ENCODE measurements around the gene KLF12.

The KLF12 gene

DNA sequence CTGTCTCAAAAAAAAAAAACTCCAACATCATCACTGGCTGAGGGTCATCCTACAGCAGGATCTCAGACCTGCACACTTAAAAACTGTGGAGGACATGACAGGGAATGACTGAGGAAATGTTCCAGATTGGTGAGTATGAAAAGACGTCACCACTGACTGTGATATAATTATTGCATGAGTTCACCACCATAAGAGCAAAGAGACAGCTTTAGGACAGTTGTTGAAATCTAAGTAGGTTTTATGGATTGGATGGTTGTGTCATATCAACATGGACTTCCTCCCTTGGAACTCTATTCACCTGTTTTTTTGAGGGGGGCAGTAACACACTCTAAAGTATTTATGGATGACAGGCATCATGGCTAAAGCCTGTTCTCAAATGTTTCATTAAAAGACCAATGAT, 31.5 kb downstream of the KLF12 start:
- no peak for DNase-seq

- DNase-seq, result peak; percentile 29 to 34
These were observed 32.8 kb downstream of the KLF12 start for GRCh38 chr13:74101436-74101835.

DNA sequence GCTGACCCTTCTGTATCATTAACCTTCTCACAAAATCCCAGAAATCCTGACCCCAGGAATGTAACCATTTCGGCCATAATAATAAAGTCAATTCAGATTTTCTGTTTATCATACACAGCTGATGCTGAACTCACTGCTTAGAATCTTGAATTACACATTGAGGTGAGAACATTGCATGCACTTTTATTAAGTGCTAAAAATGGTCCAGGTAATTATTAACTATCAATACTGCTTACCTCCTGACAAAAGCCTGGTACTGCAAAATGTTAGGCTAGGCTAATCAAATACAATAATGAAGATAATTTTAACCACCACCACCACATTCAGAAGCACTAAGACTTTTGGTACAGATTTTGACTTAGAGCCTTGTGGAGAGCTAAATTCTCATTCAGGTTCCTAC, 36.1 kb downstream of the KLF12 start:
- DNase-seq, result no peak

DNA sequence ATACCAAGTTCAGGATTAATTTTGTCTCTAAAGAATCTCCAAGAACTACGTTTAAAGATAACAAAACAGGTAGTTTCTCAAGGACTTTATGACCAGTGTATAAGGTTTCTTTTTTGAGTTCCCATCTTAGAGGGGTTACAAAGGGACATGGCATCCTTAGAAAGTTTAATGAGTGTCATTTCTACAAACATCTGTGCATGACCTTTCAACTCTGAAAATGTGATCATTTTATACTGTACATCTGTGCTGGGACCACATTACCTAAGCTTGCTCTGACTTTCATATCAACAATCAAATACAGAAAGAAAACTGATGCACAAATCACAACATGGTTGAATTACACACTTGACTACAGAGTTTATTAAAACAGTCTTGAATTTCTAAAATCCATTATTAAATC, 37.1 kb downstream of the KLF12 start:
- no peak for DNase-seq

DNA sequence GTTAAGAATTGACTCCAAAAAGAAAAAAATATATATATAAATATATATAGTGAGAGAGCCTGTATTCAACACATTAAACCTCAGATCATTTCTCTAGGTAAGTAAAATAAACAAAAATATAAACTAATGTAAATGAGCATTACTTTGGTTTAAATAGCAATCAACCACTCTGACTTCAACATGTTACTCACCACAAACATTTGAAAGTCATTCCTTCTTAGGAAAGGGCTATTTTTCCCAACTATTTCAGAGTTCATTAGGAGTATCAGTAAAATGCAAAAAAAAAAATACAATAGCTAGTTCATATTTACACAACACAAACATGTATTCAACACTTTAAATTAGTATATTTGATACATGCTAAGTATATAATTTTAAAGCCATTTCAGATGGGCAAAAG, 40.5 kb downstream of the KLF12 start:
- no peak for DNase-seq

DNA sequence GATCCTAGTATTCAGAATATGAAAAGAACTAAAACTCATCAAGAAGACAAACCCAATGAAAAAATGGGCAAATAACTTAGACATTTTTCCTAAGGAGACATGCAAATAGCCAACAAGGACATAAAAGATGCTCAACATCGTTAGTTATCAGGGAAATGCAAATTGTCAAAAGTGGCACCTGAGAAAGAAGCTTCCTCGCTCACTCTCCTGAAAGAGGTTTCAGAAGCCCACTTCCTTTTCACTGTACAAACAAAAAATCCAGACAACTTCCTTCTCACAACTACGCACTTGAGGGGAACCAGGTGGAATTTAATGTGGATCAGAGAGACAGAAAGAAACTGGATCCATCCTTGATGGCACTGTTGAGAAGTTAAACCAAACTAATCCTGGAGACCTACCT, 41.5 kb downstream of the KLF12 start:
- DNase-seq, result no peak

- DNase-seq, result no peak
These were observed 43.2 kb downstream of the KLF12 start for GRCh38 chr13:74090869-74091605.

- DNase-seq, result no peak
These were observed 43.8 kb downstream of the KLF12 start for GRCh38 chr13:74090397-74090796.

GRCh38 chr13:74087357-74087756, 46.8 kb downstream of the KLF12 start:
- DNase-seq, result no peak
